Stromal cell of bone marrow (primary cell): ENCODE data around the gene IER3.
A peak's percentile ranks its signal among the peaks of the same experiment; 100 is the strongest.
"Not testable (repeated sequence)": the region's sequence is repeated elsewhere in the genome, so short reads cannot be mapped to it uniquely, and the experiment has no call there.

Source experiments
- DNase-seq: peaks from one replicate; pipeline ENCODE4 v3.0.0-alpha.2; 2012; ENCODE audit warnings: low read depth

IER3 gene

GRCh38 chr6:30768634-30769087 lies 24.3 kb upstream of the IER3 start:
- no peak for DNase-seq

- DNase-seq = no peak
Measured at GRCh38 chr6:30767944-30768301, 23.6 kb upstream of the IER3 start.

GRCh38 chr6:30767158-30767943 lies 23.0 kb upstream of the IER3 start:
- no peak for DNase-seq

GRCh38 chr6:30766461-30767157 lies 22.3 kb upstream of the IER3 start:
- no peak for DNase-seq

- not testable (repeated sequence) for DNase-seq
Measured at GRCh38 chr6:30765495-30765894, 21.1 kb upstream of the IER3 start.

- not testable (repeated sequence) for DNase-seq
Measured at GRCh38 chr6:30764490-30765043, 20.2 kb upstream of the IER3 start.

- DNase-seq = no peak
Measured at GRCh38 chr6:30763618-30764489, 19.5 kb upstream of the IER3 start.

- no peak for DNase-seq
Measured at GRCh38 chr6:30763155-30763617, 18.8 kb upstream of the IER3 start.

- DNase-seq = no peak
Measured at GRCh38 chr6:30761791-30762429, 17.6 kb upstream of the IER3 start.

- DNase-seq = no peak
Measured at GRCh38 chr6:30760549-30760948, 16.2 kb upstream of the IER3 start.

GRCh38 chr6:30759575-30760239 lies 15.4 kb upstream of the IER3 start:
- DNase-seq = peak; percentile 78

- no peak for DNase-seq
Measured at GRCh38 chr6:30757261-30757904, 13.0 kb upstream of the IER3 start.

GRCh38 chr6:30756405-30757003 lies 12.2 kb upstream of the IER3 start:
- not testable (repeated sequence) for DNase-seq

- DNase-seq = peak; percentile 76
Measured at GRCh38 chr6:30754631-30755030, 10.3 kb upstream of the IER3 start.

GRCh38 chr6:30752157-30752927 lies 8.0 kb upstream of the IER3 start:
- DNase-seq = peak; percentile 100

GRCh38 chr6:30750379-30750668 lies 6.0 kb upstream of the IER3 start:
- DNase-seq = no peak

GRCh38 chr6:30749554-30750378 lies 5.4 kb upstream of the IER3 start:
- DNase-seq = no peak

- DNase-seq = no peak
Measured at GRCh38 chr6:30748851-30749540, 4.6 kb upstream of the IER3 start.
